HFFc6 (cell line): ENCODE measurements around the gene SLC4A8. TPM values are rescaled to one million over a fixed set of nuclear protein-coding genes. Genes with fewer than 3 reads are reported as not detected.

Source experiments
- DNase-seq: peaks from one replicate; pipeline ENCODE4 v3.0.0-alpha.2; 2018
- H3K27ac Mint-ChIP-seq: 2 replicates; pipeline ENCODE4 v1.8.0; 2020; ENCODE audit warnings: mild to moderate bottlenecking, mixed read lengths
- H3K27me3 Mint-ChIP-seq: 2 replicates; pipeline ENCODE4 v1.8.0; 2021; ENCODE audit warnings: mild to moderate bottlenecking, moderate library complexity, mixed read lengths; ENCODE audit not compliant: insufficient read depth
- H3K36me3 Mint-ChIP-seq: 2 replicates; pipeline ENCODE4 v1.8.0; 2021; ENCODE audit warnings: low read depth, mixed read lengths
- H3K4me1 Mint-ChIP-seq: 2 replicates; pipeline ENCODE4 v1.8.0; 2020; ENCODE audit warnings: low read depth, mixed read lengths
- H3K4me3 Mint-ChIP-seq: 2 replicates; pipeline ENCODE4 v1.8.0; 2020; ENCODE audit warnings: mild to moderate bottlenecking, moderate library complexity, mixed read lengths
- H3K9me3 Mint-ChIP-seq: 2 replicates; pipeline ENCODE4 v1.8.0; 2020; ENCODE audit warnings: mild to moderate bottlenecking, mixed read lengths
- CTCF ChIP-seq: fragments of 200-600 bp; sonication (generic); IDR thresholded peaks from 2 replicates; pipeline ENCODE4 v1.5.0; 2021; ENCODE audit warnings: antibody characterized with exemption, mild to moderate bottlenecking
- total RNA-seq, 6 experiments: library from RNA; stranded (reverse); fragmentation: NEBNext Ultra II Directional; extraction: Animal tissue kit (Norgen Biotek cat#: 25700); gene quantifications; 2 replicates in 1 of 6; 3 replicates in 5 of 6; pipeline ENCODE4 v1.2.3, GENCODE V29; 2021

The SLC4A8 gene
- total RNA-seq, 6 experiments from 2014 or later, result 10.2 to 21.9 (median 14.4) TPM

- DNase-seq, result no peak
- Mint-ChIP-seq H3K4me3 (no peak overlapping the region), H3K27me3 (no peaks in the 10 kb centered on the region), H3K27ac (peak overlapping the region; percentile 47), H3K4me1 (peaks cover 27% of the 10 kb centered on the region), H3K9me3 (no peaks in the 10 kb centered on the region), H3K36me3 (peaks cover 11% of the 10 kb centered on the region; the same call in 1 of the 2 replicates)
- TF ChIP-seq CTCF, result no peak
These were observed 43.2 kb upstream of the SLC4A8 start for GRCh38 chr12:51381226-51382079.

DNA sequence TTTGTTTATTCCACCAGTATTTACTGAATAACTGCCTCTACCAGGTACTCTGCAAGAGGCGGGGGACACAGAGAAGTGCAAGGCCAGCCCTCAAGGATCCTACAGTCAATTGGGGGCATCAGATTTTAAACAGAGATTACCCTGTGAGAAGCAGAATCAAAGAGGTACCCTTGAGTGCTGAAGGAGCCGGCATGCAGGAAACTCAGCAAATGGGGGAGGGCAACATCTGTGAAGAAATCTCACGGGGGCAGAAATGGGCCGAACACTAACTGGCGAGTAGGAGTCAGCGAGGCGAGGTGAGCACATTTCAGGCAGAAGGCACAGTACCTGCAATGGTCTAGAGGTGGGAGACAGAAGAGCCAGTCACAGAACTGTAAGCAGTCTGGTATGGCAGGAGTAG lies 42.5 kb upstream of the SLC4A8 start:
- Mint-ChIP-seq H3K27ac (peak overlapping the region; percentile 47; the same call in 1 of the 2 replicates), H3K9me3 (no peaks in the 10 kb centered on the region), H3K27me3 (no peaks in the 10 kb centered on the region), H3K36me3 (peaks cover 11% of the 10 kb centered on the region; the same call in 1 of the 2 replicates), H3K4me3 (no peak overlapping the region), H3K4me1 (peaks cover 27% of the 10 kb centered on the region)
- no peak for TF ChIP-seq CTCF
- no peak for DNase-seq

DNA sequence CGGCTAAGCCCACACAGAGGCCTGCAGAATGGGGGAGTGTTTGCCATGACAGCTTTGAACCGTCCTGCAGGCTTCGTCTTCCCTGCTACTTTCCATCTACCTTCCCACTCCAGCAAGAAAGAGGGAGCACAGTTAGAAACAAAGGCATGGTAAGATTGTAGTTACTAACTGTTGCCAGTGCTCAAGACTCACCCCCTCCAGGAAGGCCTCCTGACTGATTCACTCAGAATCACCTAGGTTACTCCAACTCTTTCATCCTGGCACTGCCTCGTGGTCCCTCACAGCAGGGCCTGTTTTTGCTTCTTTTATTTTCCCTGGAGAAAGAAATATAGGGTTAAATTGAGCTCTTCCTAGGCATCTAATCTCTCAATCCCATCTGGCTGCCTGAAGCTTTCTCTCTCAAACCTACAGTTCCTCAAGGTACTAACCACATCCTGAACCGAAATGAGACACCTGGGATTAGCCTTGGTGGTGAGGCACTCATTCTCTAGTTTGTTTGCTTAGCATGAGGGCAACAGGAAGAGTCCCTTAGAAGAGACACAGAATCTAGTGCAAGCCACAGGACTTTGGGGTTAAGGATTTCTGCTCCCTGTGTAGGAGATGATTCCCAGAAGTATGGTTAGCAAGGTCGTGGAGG lies 41.2 kb upstream of the SLC4A8 start:
- Mint-ChIP-seq H3K4me3 (no peak overlapping the region), H3K27ac (peak overlapping the region; percentile 42; the same call in 1 of the 2 replicates), H3K9me3 (no peaks in the 10 kb centered on the region), H3K4me1 (peaks cover 39% of the 10 kb centered on the region), H3K27me3 (no peaks in the 10 kb centered on the region), H3K36me3 (peaks cover 3% of the 10 kb centered on the region; the same call in 1 of the 2 replicates)
- DNase-seq, result no peak
- TF ChIP-seq CTCF, result no peak

- no peak overlapping the region for H3K27ac Mint-ChIP-seq
- H3K4me1 Mint-ChIP-seq, result peaks cover 67% of the 10 kb centered on the region
- no peaks in the 10 kb centered on the region for H3K36me3 Mint-ChIP-seq
- no peak overlapping the region for H3K4me3 Mint-ChIP-seq
- no peak for DNase-seq
- TF ChIP-seq CTCF, result no peak
- H3K27me3 Mint-ChIP-seq, result no peaks in the 10 kb centered on the region
- H3K9me3 Mint-ChIP-seq, result no peaks in the 10 kb centered on the region
These were observed 38.3 kb upstream of the SLC4A8 start for GRCh38 chr12:51386351-51386750.

DNA sequence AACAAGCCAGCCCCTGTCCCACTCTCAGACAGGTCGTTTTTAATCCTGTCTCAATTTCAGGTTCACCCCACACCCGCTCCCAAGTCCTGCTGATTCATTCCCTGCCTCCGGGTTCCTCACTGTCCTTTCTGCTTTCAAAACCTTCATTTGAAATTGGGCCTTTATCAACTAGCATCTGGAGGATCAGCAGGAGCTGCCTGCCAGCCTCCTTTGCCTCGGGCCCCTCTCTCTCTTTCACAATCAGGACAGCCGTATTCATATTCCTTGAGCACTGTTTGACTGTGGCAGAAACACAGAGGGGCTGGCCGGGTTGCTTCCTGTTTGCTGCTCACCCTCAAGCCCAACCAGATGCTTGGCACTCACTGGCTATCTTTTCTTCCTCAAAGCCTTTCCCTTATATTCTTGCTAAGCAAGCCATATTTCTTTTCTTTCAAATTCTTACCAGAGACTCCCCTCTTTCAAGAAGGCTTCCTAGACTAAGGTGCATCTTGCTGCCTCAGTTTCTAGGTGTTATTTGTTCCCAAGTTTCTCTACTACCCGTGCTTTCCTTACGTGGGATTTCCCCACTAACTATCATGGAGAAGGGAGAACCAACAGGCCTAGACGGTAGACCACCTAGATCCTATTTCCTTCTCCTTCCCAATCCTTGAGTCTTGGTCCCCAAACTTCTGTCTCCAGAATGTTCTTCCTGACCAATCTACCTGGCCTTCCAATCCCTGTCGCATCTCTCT lies 36.4 kb upstream of the SLC4A8 start:
- TF ChIP-seq CTCF, result no peak
- peak overlapping the region; percentile 44 for H3K4me3 Mint-ChIP-seq
- DNase-seq, result peak; percentile 72
- peak overlapping the region; percentile 83 for H3K27ac Mint-ChIP-seq
- H3K4me1 Mint-ChIP-seq, result peaks cover 63% of the 10 kb centered on the region
- no peaks in the 10 kb centered on the region; the same call in 1 of the 2 replicates for H3K27me3 Mint-ChIP-seq
- no peaks in the 10 kb centered on the region for H3K36me3 Mint-ChIP-seq
- H3K9me3 Mint-ChIP-seq, result no peaks in the 10 kb centered on the region
